HEK293T (cell line): ENCODE data around the gene BAIAP2L1.

Experiments used
- CTCF ChIA-PET: fragments of 350-600 bp; formaldehyde crosslinking; extraction: SDS; loops from one replicate; lab custom pipeline; 2021; ENCODE audit warnings: antibody characterized with exemption, inconsistent platforms; lab: Yijun Ruan, JAX
- POLR2A ChIA-PET: fragments of 350-600 bp; formaldehyde crosslinking; extraction: SDS; loops from one replicate; lab custom pipeline; 2020; ENCODE audit warnings: antibody characterized with exemption, inconsistent platforms; lab: Yijun Ruan, JAX
- DNase-seq: peaks from one replicate; pipeline ENCODE4 v3.0.0; 2012; ENCODE audit warnings: mixed read lengths; ENCODE audit errors: extremely low spot score
- ARNT ChIP-seq: fragments of 450-650 bp; IDR thresholded peaks from 2 replicates; pipeline ENCODE4 v1.6.1; 2017; ENCODE audit warnings: mild to moderate bottlenecking
- BHLHE40 ChIP-seq: fragments of 450-650 bp; IDR thresholded peaks from 2 replicates; pipeline ENCODE4 v1.6.1; 2016; ENCODE audit warnings: mild to moderate bottlenecking, moderate library complexity, borderline replicate concordance
- CTBP1 ChIP-seq: fragments of 450-650 bp; IDR thresholded peaks from 2 replicates; pipeline ENCODE4 v1.6.1; 2016; ENCODE audit warnings: borderline replicate concordance
- ELF4 ChIP-seq: fragments of 450-650 bp; IDR thresholded peaks from 2 replicates; pipeline ENCODE4 v1.6.1; 2017; ENCODE audit warnings: antibody characterized with exemption
- FOXA1 ChIP-seq: fragments of 450-650 bp; IDR thresholded peaks from 2 replicates; pipeline ENCODE4 v1.6.1; 2016; ENCODE audit warnings: mild to moderate bottlenecking
- FOXK2 ChIP-seq: fragments of 450-650 bp; IDR thresholded peaks from 2 replicates; pipeline ENCODE4 v1.6.1; 2016; ENCODE audit warnings: mild to moderate bottlenecking
- FOXM1 ChIP-seq: fragments of 450-650 bp; IDR thresholded peaks from 2 replicates; pipeline ENCODE4 v1.6.1; 2017; ENCODE audit warnings: mild to moderate bottlenecking, borderline replicate concordance
- HDGF ChIP-seq: fragments of 450-650 bp; IDR thresholded peaks from 2 replicates; pipeline ENCODE4 v1.6.1; 2017; ENCODE audit warnings: antibody characterized with exemption, borderline replicate concordance
- L3MBTL2 ChIP-seq: fragments of 450-650 bp; conservative IDR thresholded peaks from 2 replicates; pipeline ENCODE4 v1.6.1; 2016; ENCODE audit warnings: mild to moderate bottlenecking
- LEF1 ChIP-seq: fragments of 450-650 bp; IDR thresholded peaks from 2 replicates; pipeline ENCODE4 v1.6.1; 2017; ENCODE audit warnings: mild to moderate bottlenecking, borderline replicate concordance
- NFRKB ChIP-seq: fragments of 450-650 bp; IDR thresholded peaks from 2 replicates; pipeline ENCODE4 v1.6.1; 2016; ENCODE audit warnings: mild to moderate bottlenecking, moderate library complexity
- SP1 ChIP-seq: fragments of 450-650 bp; IDR thresholded peaks from 2 replicates; pipeline ENCODE4 v1.6.1; 2017
- SUZ12 ChIP-seq: fragments of 450-650 bp; IDR thresholded peaks from 2 replicates; pipeline ENCODE4 v1.6.1; 2016; ENCODE audit warnings: mild to moderate bottlenecking
- TARDBP ChIP-seq: fragments of 450-650 bp; IDR thresholded peaks from 2 replicates; pipeline ENCODE4 v1.6.1; 2016
- ZNF384 ChIP-seq: fragments of 450-650 bp; IDR thresholded peaks from 2 replicates; pipeline ENCODE4 v1.6.1; 2016
- TF ChIP-seq, protein P1 (sequence below): fragments of 450-650 bp; IDR thresholded peaks from 2 replicates; pipeline ENCODE4 v1.6.1; 2016

Gene BAIAP2L1

DNA sequence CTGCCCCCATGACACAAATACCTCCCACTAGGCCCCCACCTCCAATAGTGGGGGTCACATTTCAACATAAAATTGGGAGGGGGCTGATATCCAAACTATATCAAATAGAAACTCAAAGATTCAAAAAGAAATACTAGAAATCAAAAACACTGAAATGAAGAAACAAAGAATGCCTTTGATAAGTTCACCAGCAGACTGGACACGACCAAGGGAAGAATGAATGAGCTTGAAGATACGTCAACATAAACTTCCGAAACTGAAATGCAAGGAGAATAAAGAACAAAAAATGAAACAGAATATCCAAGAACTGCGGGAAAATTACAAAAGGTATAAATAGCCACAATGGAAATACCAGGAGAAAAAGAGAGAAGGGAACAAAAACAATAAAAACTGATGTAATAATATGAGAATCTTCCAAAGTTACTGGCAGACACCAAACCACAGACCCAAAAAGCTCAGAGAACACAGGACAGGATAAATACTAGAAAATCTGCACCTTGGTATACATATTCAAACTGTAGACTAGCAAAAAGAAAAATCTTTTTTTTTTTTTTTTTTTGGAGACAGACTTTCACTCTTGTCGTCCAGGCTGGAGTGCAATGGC, 69.9 kb downstream of the BAIAP2L1 start:
- DNase-seq, result no peak
- POLR2A ChIA-PET, result no interaction called here
- CTCF ChIA-PET, result no interaction called here
- TF ChIP-seq ELF4 (no peak), HDGF (no peak), SUZ12 (no peak), FOXK2 (no peak), ZNF384 (no peak), ARNT (no peak), FOXA1 (no peak), L3MBTL2 (no peak), CTBP1 (no peak), BHLHE40 (no peak), FOXM1 (no peak), TARDBP (no peak), LEF1 (no peak), NFRKB (no peak), SP1 (no peak)
- TF ChIP-seq, protein P1, sequence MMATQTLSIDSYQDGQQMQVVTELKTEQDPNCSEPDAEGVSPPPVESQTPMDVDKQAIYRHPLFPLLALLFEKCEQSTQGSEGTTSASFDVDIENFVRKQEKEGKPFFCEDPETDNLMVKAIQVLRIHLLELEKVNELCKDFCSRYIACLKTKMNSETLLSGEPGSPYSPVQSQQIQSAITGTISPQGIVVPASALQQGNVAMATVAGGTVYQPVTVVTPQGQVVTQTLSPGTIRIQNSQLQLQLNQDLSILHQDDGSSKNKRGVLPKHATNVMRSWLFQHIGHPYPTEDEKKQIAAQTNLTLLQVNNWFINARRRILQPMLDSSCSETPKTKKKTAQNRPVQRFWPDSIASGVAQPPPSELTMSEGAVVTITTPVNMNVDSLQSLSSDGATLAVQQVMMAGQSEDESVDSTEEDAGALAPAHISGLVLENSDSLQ, result no peak

DNA sequence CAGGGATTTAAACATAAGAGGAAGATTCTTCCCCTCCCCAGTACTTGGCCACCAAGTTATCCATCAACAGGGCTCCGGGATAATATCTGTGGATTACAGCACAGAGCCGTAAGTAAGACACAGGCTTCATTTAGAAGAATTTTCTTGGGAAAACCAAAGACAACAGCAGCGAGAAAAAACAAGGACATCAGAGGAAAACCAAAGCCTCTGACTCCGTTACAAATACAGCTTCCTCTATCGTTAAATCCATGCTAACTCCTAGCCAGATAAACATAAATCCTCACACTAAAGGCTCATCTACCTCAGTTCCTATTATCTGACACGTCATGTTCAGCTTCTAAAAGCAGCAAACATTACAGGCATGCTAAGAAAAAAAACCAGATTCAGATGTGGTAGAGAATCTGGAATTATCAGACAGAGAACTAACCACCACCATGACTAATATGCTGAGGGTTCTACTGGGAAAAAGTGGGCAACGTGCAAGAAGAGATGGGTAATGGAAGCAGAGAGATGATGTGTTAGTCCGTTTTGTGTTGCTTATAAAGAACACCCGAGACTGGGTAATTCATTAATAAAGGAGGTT, 71.0 kb downstream of the BAIAP2L1 start:
- ChIA-PET POLR2A (no interaction called here), CTCF (no interaction called here)
- TF ChIP-seq ZNF384 (no peak), SP1 (no peak), TARDBP (no peak), ELF4 (no peak), HDGF (no peak), L3MBTL2 (no peak), FOXK2 (no peak), FOXM1 (no peak), FOXA1 (no peak), NFRKB (no peak), LEF1 (no peak), BHLHE40 (no peak), CTBP1 (no peak), SUZ12 (no peak), ARNT (no peak)
- TF ChIP-seq, protein P1, result no peak
- no peak for DNase-seq

DNA sequence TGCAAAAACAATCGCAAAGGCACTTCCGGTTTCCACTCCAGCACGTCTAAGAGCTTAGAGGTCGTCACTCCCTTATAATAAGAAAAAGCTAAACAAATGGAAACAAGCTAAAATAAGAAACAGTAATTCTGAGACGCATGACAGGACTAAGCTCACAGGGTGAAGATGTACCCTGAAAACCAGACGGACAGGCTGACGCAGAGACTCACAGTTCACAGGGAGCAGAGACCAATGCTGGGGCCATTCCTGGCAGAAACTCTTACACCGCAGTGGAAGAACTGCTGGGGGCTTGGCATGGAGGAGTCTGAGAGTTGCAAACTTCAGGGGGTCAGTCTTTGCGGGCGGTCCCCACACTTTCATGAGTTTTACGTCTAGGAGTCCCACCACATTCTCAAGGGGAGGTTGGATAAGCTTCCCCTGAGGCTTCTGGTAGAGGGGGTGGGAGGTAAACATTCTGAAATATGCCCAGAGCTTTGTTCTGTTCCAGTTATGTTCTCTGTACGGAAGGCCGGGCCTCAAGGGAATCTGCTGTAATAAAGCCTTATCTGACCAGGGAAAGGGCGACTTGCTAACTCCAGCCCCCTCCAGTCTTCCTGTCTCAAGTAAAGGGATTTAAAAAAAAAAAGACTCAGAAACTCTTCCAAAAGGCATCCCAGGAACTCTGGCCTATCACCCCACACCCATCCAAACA, 71.6 kb downstream of the BAIAP2L1 start:
- DNase-seq, result no peak
- ChIA-PET POLR2A (no interaction called here), CTCF (no interaction called here)
- TF ChIP-seq ARNT, result no peak
- no peak for TF ChIP-seq NFRKB
- TF ChIP-seq ZNF384, result no peak
- TF ChIP-seq FOXK2, result no peak
- no peak for TF ChIP-seq TARDBP
- TF ChIP-seq CTBP1, result no peak
- TF ChIP-seq FOXA1, result no peak
- no peak for TF ChIP-seq ELF4
- TF ChIP-seq, protein P1, result no peak
- no peak for TF ChIP-seq SP1
- no peak for TF ChIP-seq LEF1
- TF ChIP-seq L3MBTL2, result no peak
- TF ChIP-seq HDGF, result no peak

DNA sequence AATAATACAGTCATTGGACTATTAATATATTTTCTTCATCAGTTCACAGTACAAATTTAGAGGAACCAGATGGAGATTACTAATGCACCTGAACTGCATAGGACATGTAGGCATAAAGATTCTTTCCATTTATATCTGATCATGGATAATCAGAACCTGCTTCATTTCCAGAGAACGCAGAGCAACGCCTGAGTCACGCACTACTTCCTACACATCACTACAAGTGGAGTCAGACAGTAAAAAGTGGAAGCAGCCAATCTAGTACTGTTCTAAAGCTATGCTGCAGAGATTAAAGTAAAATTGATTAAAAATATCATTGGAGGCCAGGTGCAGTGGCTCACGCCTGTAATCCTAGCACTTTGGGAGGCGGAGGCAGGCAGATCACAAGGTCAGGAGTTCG, 76.1 kb downstream of the BAIAP2L1 start:
- CTCF ChIA-PET, result no interaction called here
- POLR2A ChIA-PET, result no interaction called here
- DNase-seq, result no peak
- no peak for TF ChIP-seq FOXM1
- no peak for TF ChIP-seq SUZ12
- TF ChIP-seq NFRKB, result no peak
- TF ChIP-seq BHLHE40, result no peak

DNA sequence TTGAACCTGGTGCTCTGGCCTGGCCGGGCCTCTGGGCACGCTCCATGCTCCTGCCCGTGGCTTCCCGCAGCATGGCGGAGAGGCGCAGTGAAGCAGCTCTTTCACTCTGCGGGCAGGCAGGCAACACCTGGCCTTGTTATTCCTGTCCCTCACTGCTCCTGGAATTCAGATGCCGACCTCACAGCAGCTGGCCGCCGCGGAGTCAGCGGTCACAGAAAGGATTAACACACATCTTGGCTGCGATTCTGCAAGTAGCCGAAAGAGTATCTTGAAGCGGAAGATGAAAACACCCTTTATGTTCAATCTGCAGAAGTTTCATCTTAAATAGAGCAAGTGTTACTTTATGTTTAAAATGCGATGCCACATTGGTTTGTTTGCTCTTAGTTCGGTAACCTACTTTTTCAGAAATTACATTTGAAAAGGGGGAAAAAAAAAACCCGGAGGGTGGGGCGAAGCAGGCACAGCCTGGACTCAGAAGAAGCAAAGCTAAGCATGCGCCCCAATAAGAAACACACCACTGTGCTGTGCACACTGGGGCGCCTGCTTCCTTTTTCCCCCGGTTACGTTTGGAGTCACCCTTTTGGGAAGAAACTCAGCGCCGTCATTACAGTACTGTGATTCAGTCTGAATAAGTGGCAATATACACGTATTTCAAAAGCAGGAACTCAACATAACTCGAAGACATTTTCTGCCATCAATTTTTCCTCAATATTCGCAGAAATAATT, 77.1 kb downstream of the BAIAP2L1 start:
- no peak for DNase-seq
- TF ChIP-seq TARDBP (no peak), NFRKB (no peak), ARNT (no peak), SUZ12 (no peak)
- TF ChIP-seq, protein P1, result no peak
- ChIA-PET CTCF (interaction anchor here (0.7 kb wide), 1 partner anchor 19 kb away, joined by 3 read pairs; no protein-coding TSS in a partner anchor), POLR2A (no interaction called here)
